Tibial nerve (tissue), 4 donors: ENCODE data around the gene ATAD3A. TPM values are rescaled to one million over a fixed set of nuclear protein-coding genes. Genes with fewer than 3 reads are reported as not detected.

Experiments used
- DNase-seq, 2 donors: peaks; one replicate each; pipeline ENCODE4 v3.0.0-alpha.2; 2019; ENCODE audit warnings: low spot score in 2 of 2
- H3K27ac ChIP-seq, 4 donors: fragments of 200-600 bp; sonication (generic) in 3 of 4; one replicate each; pipeline ENCODE4 v1.5.1; 2017 to 2019; ENCODE audit warnings: mild to moderate bottlenecking in 1 of 4
- H3K27me3 ChIP-seq, 2 donors: fragments of 200-600 bp; sonication (generic) in 1 of 2; one replicate each; pipeline versions ENCODE4 v1.5.1 to v1.6.0; 2017 to 2019
- H3K36me3 ChIP-seq, 3 donors: fragments of 200-600 bp; sonication (generic); one replicate each; pipeline ENCODE4 v1.5.1; 2018 to 2019
- H3K4me1 ChIP-seq, 4 donors: fragments of 200-600 bp; sonication (generic) in 3 of 4; one replicate each; pipeline ENCODE4 v1.5.1; 2017 to 2019
- H3K4me3 ChIP-seq, 4 donors: fragments of 200-600 bp; sonication (generic) in 3 of 4; one replicate each; pipeline ENCODE4 v1.5.1; 2017 to 2019; ENCODE audit warnings: mild to moderate bottlenecking in 1 of 4, moderate library complexity in 1 of 4
- H3K9me3 ChIP-seq, 4 donors: fragments of 200-600 bp; sonication (generic) in 3 of 4; one replicate each; pipeline ENCODE4 v1.5.1; 2017 to 2019
- CTCF ChIP-seq, 5 experiments: fragments of 200-600 bp in 3 of 5; fragments of 450-650 bp in 2 of 5; sonication (generic) in 3 of 5; IDR thresholded peaks; one replicate each; pipeline ENCODE4 v1.5.1; 2016 to 2019; ENCODE audit warnings: antibody characterized with exemption in 5 of 5, mild to moderate bottlenecking in 3 of 5, moderate library complexity in 2 of 5
- EP300 ChIP-seq, 2 donors: sonication (generic); formaldehyde crosslinking; IDR thresholded peaks; one replicate each; pipeline ENCODE4 v1.6.1; 2017; ENCODE audit warnings: antibody characterized with exemption in 2 of 2, mild to moderate bottlenecking in 1 of 2
- POLR2A ChIP-seq, 2 donors: fragments of 450-650 bp; IDR thresholded peaks; one replicate each; pipeline ENCODE4 v1.6.1; 2017; ENCODE audit warnings: antibody characterized with exemption in 2 of 2, mild to moderate bottlenecking in 2 of 2, moderate library complexity in 2 of 2
- WGBS, 2 donors: methylation state at CpG; one replicate each; pipeline ENCODE4 v1.1.5; 2018; 5-methylcytosine and 5-hydroxymethylcytosine counted together
- total RNA-seq, 4 donors: library from RNA; depleted of rRNA; stranded (reverse); fragments of >200 nt; gene quantifications; one replicate each; pipeline ENCODE4 v1.1.0, GENCODE V29; 2016

ATAD3A gene
- total RNA-seq, 4 donors from 2014 or later, result 19.6 to 47.4 (median 27.0) TPM

- Histone ChIP-seq H3K4me1 (peaks cover 0 to 22% (median 9%) of the 10 kb centered on the region in 4 donors), H3K4me3 (peak overlapping the region; percentile 43 to 81 (median 54)), H3K36me3 (peaks cover 0 to 64% (median 3%) of the 10 kb centered on the region in 3 donors), H3K9me3 (no peaks in the 10 kb centered on the region), H3K27me3 (no peaks in the 10 kb centered on the region), H3K27ac (peak overlapping the region; percentile 37 to 91 (median 76))
- TF ChIP-seq EP300 (IDR thresholded peaks at IDR 0.05) (no peak), POLR2A (IDR thresholded peaks at IDR 0.05) (no peak), CTCF (IDR thresholded peaks at IDR 0.05) (no peak)
- peak in 1 of 2 donors; percentile 34 for DNase-seq
- WGBS, 2 donors, result 8 to 15% methylated on average over 43 to 48 of the region's 66 CpGs
These were observed 27.5 kb downstream of the ATAD3A start for GRCh38 chr1:1539310-1540089.

DNA sequence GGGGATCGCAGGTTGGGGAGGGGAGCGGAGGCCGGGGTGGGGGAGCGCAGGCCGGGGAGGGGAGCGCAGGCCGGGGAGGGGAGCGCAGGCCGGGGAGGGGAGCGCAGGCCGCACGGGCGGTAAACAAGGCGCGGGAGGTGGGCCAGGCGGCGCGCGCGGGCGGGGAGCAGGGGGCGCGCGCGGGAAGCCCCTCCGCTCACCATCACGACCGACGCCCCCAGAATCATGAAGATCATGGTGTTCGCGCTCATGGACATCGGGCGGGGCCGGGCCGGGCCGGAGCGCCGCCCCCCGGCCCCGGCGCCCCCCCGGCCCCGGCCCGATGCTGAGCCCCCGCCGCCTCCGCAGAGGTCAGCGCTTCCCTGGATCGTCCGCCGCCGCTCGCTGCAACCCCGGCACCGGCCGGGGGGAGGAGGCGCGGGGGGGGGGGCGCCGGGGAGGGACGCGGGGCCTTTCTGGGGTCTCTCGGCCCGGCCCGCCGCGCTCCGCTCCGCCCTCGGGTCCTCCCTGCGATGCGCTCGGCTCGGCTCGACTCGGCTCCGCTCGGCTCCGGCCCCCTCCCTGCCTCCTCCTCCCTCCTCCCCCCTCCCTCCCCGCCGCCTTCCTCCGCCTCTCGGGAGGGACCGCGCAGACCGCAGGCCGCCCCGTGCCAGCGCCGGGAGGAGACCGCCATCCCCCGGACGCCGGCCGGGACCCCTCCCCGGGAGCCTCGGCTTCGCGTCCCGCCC, 28.3 kb downstream of the ATAD3A start, which contains the start of gene TMEM240:
TMEM240 (minus strand) TSS at position 535 of the 728 bp plus-strand sequence; CDS start at position 257, 278 bp downstream.
- TF ChIP-seq CTCF (IDR thresholded peaks at IDR 0.05) (no peak), EP300 (IDR thresholded peaks at IDR 0.05) (no peak), POLR2A (IDR thresholded peaks at IDR 0.05) (no peak)
- H3K36me3 ChIP-seq, result peaks cover 0 to 57% (median 3%) of the 10 kb centered on the region in 3 donors
- no peaks in the 10 kb centered on the region for H3K9me3 ChIP-seq
- H3K4me3 ChIP-seq, result peak within 1 kb of the TSS; percentile 43 to 81 (median 55)
- DNase-seq, result peak; percentile 62 to 63
- peaks cover 0 to 22% (median 9%) of the 10 kb centered on the region in 4 donors for H3K4me1 ChIP-seq
- no peaks in the 10 kb centered on the region for H3K27me3 ChIP-seq
- 0 to 1% methylated on average over 2 to 51 of the region's 100 CpGs for WGBS, 2 donors
- H3K27ac ChIP-seq, result peak within 1 kb of the TSS; percentile 37 to 91 (median 82)

- Histone ChIP-seq H3K4me1 (peaks cover 0 to 22% (median 9%) of the 10 kb centered on the region in 4 donors), H3K9me3 (no peaks in the 10 kb centered on the region), H3K4me3 (peak overlapping the region; percentile 43 to 81 (median 55)), H3K27ac (peak overlapping the region; percentile 37 to 91 (median 82)), H3K27me3 (no peaks in the 10 kb centered on the region), H3K36me3 (peaks cover 0 to 50% (median 3%) of the 10 kb centered on the region in 3 donors)
- DNase-seq, result no peak
- no peak for TF ChIP-seq POLR2A (IDR thresholded peaks at IDR 0.05)
- WGBS, 2 donors, result 42 to 72% methylated on average over 16 to 40 of the region's 53 CpGs
These were observed 29.1 kb downstream of the ATAD3A start for GRCh38 chr1:1540818-1541628.

DNA sequence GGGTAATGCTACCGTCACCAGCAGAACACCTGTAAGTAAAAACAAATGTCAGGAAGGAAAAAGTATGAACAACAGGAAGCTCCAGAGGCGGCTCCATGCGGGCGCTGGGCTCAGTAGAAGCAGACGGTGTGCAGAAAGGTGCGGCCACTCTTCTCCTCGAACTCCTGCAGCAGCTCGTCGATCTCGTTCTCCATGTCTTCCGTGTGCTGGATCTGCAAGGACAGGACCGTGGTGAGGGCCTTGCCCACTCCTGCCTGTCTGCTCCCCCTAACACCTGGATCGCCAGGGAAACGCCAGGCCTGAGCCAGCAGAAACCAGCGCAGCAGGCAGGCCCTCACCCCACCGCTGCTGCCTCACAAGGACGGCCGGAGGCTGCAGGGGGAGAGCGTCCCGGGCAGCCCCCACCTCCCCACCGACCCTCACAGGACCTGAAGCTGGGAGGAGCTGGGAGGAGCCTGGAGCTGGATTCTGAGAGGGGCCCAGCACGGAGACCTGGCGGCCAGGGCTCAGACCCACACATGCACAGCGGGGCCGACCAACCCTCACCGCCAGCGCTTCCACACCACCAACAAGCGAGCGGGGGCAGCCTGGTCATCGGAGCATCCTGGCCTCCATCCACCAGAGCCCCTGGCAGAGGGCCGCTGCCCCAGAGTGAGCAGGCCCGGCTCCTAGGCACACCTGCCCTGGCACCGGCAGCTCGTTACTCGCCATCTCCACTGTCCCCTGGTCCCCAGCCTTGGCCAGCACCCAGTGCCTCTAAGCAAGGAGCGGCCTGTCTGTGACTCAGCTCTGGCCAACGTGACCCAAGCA, 30.2 kb downstream of the ATAD3A start:
- TF ChIP-seq EP300 (IDR thresholded peaks at IDR 0.05) (no peak), CTCF (IDR thresholded peaks at IDR 0.05) (no peak), POLR2A (IDR thresholded peaks at IDR 0.05) (no peak)
- H3K27ac ChIP-seq, result no peak overlapping the region
- DNase-seq, result no peak
- peaks cover 0 to 22% (median 9%) of the 10 kb centered on the region in 4 donors for H3K4me1 ChIP-seq
- no peak overlapping the region for H3K4me3 ChIP-seq
- H3K27me3 ChIP-seq, result no peaks in the 10 kb centered on the region
- H3K36me3 ChIP-seq, result peaks cover 0 to 48% (median 3%) of the 10 kb centered on the region in 3 donors
- no peaks in the 10 kb centered on the region for H3K9me3 ChIP-seq
- WGBS, 2 donors, result 81 to 84% methylated on average over 32 to 37 of the region's 37 CpGs
